DMS79 treated with DMSO at 0.1 percent for 48 hours (cell line): Measurements from ENCODE around the gene SMIM29.
A peak's percentile ranks its signal among the peaks of the same experiment; 100 is the strongest.
"Not testable (repeated sequence)": the region's sequence is repeated elsewhere in the genome, so short reads cannot be mapped to it uniquely, and the experiment has no call there.

ENCODE experiments used
- DNase-seq: peaks from one replicate; lab custom pipeline; 2025; lab: John Stamatoyannopoulos, UW

The SMIM29 gene

DNA sequence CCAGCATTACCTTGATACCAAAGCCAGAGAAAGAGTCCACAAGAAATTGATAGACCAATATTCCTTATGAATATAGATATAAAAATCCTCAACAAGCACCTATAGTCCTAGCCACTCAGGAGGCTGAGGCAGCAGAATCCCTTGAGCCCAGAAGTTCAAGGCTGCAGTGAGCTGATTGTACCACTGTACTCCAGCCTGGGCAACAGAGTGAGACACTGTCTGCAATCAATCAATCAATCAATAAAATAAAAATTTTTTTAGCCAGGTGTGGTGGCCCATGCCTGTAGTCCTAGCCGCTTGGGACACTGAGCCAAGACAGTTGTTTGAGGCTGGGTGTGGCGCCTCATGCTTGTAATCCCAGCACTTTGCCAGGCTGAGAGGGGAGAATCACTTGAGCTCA, 18.9 kb upstream of the SMIM29 start:
- DNase-seq: no peak

DNA sequence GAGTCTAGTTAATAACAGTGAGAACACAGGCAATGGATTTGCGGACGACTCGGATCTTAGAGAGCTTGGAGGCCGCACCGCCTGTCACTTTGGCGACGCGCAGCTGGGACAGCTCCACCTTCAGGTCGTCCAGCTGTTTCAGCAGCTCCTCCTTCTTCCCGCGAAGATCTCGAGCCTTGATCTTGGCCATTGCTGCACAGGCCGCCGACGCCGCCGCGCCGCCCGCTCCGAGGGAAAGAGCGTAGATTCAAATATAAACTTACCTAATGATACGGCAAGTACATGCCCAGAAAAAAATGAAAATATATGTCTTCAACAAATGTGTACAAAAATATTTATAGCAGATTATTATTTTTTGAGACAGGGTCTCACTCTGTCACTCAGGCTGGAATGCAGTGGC, 14.7 kb upstream of the SMIM29 start:
- not testable (repeated sequence) for DNase-seq

DNA sequence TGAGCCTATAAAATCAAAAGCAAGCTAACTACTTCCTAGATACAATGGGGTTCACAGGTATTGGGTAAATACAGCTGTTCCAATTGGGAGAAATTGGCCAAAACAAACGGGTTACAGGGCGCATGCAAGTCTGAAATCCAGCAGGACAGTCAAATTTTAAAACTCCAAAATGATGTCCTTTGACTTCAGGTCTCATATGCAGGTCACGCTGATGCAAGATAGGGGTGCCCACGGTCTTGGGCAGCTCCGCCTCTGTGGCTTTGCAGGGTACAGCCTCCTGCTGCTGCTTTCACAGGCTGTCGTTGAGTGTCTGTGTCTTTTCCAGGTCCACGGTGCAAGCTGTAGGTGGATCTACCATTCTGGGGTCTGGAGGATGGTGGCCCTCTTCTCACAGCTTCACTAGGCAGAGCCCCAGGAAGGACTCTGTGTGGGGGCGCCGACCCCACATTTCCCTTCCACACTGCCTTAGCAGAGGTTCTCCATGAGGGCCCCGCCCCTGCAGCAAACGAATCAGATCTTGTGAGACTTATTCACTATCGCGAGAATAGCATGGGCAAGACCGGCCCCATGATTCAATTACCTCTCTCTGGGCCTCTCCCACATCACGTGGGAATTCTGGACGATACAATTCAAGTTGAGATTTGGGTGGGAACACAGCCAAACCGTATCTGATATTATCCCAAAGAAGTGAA, 11.9 kb upstream of the SMIM29 start:
- no peak for DNase-seq

- DNase-seq: no peak
These were observed 10.8 kb upstream of the SMIM29 start for GRCh38 chr6:34259529-34260069.

DNA sequence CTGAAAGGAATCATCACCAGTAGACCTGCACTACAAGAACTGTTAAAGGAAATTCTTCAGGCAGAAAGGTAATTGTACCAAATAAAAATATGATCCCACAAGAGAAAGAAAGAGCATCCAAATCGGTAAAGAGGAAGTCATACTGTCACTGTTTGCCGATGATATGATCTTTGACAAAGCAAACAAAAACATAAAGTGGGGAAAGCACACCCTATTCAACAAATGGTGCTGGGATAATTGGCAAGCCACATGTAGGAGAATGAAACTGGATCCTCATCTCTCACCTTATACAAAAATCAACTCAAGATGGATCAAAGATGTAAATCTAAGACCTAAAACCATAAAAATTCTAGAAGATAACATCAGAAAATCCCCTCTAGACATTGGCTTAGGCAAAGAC, 3.6 kb upstream of the SMIM29 start:
- not testable (repeated sequence) for DNase-seq

GRCh38 chr6:34249469-34250261, 859 bp upstream of the SMIM29 start:
- no peak for DNase-seq

GRCh38 chr6:34248198-34248726, 544 bp downstream of the SMIM29 start:
- DNase-seq: peak; percentile 14

GRCh38 chr6:34247481-34248197, 1.2 kb downstream of the SMIM29 start:
- DNase-seq: no peak

- peak; percentile 1 for DNase-seq
These were observed 2.0 kb downstream of the SMIM29 start for GRCh38 chr6:34246563-34247391.

DNA sequence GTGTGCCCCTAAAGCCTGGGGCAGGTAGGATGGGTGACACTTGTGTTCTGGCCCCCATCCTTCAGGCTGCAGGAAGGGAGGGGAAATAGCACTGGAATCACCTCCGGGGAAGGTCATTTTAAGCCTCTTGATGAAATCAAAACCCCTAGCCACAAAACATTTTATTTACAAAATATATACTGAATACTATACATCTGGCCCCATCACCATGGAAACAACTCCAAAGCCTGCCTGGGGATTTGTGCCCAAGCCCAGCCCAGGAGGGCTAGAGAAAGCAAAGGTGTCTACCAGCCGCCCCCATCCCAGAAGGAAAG, 2.6 kb downstream of the SMIM29 start:
- DNase-seq: no peak

DNA sequence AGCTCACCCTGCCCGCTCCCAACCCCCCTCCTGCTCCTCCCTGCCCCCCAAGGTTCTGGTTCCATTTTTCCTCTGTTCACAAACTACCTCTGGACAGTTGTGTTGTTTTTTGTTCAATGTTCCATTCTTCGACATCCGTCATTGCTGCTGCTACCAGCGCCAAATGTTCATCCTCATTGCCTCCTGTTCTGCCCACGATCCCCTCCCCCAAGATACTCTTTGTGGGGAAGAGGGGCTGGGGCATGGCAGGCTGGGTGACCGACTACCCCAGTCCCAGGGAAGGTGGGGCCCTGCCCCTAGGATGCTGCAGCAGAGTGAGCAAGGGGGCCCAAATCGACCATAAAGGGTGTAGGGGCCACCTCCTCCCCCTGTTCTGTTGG, 3.1 kb downstream of the SMIM29 start:
- not testable (repeated sequence) for DNase-seq

DNA sequence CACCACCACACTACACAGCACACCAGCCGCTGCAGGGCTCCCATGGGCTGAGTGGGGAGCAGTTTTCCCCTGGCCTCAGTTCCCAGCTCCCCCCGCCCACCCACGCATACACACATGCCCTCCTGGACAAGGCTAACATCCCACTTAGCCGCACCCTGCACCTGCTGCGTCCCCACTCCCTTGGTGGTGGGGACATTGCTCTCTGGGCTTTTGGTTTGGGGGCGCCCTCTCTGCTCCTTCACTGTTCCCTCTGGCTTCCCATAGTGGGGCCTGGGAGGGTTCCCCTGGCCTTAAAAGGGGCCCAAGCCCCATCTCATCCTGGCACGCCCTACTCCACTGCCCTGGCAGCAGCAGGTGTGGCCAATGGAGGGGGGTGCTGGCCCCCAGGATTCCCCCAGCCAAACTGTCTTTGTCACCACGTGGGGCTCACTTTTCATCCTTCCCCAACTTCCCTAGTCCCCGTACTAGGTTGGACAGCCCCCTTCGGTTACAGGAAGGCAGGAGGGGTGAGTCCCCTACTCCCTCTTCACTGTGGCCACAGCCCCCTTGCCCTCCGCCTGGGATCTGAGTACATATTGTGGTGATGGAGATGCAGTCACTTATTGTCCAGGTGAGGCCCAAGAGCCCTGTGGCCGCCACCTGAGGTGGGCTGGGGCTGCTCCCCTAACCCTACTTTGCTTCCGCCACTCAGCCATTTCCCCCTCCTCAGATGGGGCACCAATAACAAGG, 3.6 kb downstream of the SMIM29 start:
- DNase-seq: not testable (repeated sequence)

- no peak for DNase-seq
These were observed 4.6 kb downstream of the SMIM29 start for GRCh38 chr6:34243901-34244884.

- DNase-seq: no peak
These were observed 5.6 kb downstream of the SMIM29 start for GRCh38 chr6:34243131-34243771.

GRCh38 chr6:34242252-34243130, 6.3 kb downstream of the SMIM29 start:
- no peak for DNase-seq

GRCh38 chr6:34241351-34242215, 7.2 kb downstream of the SMIM29 start:
- DNase-seq: no peak
